ENCODE measurements around the gene MTERF4.
"Not testable (repeated sequence)": the region's sequence is repeated elsewhere in the genome, so short reads cannot be mapped to it uniquely, and the experiment has no call there.

Gene MTERF4

DNA sequence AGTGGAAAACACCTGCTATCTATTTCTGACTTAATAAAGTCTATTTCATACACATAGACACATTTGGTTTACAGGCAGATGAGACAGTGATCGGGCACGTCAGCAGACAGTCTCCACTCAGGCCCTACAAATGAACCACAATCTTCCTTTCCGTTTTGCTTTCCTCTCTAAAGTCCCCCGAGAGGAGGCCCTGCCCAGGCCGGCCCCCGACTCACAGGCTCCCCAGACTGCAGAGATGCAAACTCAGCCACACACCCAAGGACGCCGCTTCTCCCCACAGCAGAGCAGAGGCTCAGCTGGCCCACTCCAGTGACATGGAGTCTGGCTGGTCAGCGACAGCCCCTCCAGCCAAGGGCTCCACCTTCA lies 9.3 kb upstream of the MTERF4 start:
- DNase-seq (ENCODE audit: low read depth in 2 of 2): no peak

DNA sequence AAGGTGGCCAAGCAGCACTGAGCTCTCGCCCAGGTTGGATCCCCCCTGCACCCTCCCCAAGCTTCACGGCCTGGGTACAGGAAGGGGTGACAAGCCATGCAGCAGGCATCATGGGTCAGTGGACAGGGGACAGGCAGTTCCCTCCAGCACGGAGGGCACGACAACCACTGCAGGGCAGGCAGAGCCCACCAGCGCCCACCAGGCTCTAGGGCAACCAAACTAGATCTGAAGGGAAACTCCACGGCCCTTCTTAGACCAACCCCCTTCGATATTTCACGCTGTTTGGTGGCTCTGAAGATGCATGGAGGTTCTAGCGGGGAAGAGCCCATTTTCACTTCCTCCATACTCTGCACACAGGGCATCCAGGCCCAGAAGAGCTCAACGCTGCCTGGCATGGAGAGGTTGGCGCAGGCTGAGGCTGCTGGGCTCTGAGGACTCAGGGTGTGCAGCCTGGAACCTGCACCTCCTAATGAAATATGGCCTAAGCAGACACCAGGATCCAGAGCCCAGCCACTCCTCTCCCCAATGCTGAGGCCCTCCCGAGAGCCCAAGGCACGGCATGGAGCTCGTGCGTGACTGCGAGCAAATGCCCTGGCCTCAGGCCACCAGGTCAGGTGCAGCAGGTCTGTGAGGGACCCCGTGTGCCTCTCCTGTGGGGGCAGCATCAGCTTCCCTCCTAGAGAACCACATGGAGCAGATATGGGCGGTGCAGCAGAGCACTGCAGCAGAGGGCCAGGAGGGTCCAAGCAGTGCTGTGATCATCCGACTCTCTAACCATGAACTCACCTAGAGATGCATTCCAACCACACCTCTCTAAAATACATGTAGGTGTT lies 8.7 kb upstream of the MTERF4 start:
- no peak for DNase-seq (ENCODE audit: low read depth in 2 of 2)

DNA sequence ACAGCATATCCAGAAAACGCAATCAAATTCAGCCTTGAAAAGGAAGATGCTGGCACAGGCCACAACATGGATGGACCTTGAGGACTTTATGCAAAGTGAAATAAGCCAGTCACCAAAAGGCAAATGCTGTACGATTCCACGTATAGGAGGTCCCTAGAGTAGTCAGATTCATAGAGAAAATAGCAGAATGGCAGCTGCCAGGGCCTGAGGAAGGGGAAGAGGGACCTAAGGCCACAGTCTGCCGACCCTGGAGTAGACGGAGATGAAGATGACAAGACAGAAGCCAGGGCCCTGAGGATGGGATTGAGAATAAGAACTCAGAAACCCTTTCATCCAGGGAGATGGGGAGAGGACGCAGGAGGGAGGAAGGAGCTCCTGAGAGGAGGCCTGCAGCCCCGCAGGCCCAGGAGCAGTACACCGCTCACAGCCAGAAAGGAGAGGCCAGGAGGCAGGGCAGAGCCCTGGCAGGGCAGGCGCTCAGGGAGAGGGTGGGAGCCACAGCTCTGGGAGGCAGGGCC lies 8.1 kb upstream of the MTERF4 start:
- no peak for DNase-seq (ENCODE audit: low read depth in 2 of 2)

DNA sequence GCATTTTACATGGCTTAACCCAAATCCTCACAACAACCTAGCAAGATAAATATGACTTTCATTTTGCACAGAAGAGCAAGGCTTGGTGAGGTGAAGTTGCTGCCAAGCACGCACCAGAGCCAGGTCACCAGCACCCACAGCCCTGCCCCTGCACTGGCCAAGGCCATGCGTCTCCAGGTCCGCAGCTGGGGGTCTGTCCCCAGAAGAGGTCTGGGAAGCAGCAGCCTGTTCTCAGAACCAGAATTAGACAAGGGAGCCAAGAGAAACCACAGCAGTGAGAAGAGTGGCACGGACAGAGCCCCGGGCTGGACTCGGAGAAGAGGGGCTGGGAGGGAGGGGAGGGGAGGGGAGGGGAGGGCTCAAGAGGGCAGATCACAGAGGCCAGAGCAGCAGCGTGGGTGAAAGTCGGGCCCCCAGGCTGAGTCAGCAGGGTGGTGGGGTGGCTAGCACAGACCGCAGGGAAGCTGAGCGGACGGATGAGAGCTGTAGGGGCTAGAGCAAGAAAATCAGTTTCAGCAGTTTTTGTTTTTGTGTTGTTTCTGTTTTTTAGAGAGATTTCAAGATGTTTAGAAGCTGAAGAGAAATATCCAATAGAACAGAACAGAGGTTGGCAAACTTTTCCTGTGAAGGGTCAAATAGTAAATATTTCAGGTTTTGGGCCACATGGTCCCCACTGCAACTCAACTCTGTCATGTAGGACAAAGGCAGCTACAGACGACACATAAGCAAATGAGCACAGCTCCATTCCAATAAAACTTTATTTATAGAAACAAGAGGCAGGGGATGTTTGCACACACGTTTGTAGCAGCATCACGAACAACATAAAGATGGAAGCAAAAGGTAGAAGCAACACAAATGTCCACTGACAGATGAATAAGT lies 7.4 kb upstream of the MTERF4 start:
- DNase-seq (ENCODE audit: low read depth in 2 of 2): peak in 1 of 2 donors; percentile 53

DNA sequence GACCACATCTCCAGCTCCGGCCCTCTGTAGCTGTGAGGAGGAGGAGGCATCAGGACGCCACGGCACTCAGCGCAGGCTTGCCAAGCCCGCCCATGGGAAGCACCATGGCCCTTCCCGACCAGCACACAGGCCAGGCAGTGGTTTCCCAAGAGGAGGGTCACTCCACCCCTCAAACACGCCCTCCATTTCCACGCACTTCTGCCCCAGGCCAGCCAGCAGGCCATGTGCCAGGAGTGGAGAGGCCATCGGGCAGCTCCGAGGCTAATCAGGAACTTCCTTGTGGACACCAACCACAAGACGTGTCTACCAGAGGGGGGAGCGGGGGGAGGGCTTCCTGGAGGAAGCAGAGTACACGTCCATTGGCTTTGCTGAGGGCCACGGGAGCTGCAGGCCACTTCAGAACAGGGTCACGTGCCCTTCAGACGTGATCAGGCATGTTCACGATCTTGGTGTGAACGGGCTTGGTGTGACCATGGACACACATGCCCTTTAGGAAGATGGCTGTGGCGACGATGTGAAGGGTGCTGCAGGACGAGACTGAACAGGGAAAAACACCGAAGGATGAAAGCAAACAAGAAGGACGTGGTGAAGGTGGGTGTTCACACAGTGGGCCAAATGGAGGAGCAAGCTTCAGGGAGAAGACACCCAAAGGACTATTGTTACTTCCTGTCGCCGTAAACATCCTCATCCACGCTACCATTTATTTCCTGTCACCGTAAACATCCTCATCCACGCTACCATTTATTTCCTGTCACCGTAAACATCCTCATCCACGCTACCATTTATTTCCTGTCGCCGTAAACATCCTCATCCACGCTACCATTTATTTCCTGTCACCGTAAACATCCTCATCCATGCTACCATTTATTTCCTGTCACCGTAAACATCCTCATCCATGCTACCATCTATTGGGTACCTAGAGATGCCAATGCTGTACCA lies 6.5 kb upstream of the MTERF4 start:
- DNase-seq (ENCODE audit: low read depth in 2 of 2): no peak

DNA sequence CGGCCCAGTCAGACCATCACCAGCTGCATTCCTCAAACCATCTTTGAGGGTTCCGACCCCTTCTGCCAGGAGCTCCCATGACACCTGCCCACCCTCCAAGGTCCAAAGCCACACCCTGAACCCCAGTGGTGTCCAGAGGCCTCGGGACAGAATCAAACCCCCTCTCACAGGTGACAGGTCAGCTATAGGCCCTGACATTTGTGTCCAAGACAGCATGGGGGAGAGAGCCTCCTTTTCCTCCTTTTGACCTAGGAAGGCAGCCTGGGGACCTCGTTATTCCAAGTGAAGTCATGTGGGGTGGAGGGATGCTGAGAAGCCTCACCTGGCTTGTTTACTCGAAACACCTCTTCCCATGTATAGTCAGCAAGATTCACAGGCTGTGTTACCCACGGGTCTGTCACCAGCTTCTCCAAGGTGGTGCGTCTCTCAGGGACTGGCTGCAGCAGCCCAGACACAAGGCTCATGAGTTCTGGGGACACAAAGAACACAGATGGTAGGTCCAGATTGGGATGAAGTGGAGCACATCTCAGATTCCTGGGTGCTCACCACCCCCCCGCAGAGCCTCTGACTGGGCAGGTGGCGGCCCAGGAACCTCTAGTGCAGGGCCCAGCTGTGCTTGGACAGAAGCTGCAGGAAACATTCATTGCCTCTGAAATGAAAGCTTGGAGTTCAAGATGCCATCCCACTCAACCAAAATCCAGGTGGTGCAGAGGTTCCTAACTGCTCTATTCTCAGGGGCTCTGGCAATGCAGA lies 5.1 kb upstream of the MTERF4 start:
- DNase-seq (ENCODE audit: low read depth in 2 of 2): no peak

DNA sequence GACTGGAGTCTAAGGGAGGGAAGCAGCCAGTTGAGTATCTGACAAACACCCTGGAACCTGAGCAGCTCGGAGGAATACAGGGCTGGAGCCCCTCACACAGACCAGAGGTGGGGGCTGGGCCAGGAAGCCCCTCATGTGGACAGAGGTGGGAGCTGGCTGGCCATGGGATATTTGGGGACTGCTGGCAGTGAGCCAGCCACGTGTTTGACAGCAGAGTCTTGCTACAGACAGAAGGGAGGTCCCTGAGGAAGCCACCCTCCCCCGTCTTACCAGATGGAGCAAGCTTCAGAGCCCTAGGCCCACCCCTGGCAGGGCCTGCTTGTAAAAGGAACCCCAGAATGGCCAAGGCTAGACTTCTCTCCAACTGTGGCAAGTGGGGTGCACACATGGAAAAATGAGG lies 3.6 kb upstream of the MTERF4 start:
- no peak for DNase-seq (ENCODE audit: low read depth in 2 of 2)

DNA sequence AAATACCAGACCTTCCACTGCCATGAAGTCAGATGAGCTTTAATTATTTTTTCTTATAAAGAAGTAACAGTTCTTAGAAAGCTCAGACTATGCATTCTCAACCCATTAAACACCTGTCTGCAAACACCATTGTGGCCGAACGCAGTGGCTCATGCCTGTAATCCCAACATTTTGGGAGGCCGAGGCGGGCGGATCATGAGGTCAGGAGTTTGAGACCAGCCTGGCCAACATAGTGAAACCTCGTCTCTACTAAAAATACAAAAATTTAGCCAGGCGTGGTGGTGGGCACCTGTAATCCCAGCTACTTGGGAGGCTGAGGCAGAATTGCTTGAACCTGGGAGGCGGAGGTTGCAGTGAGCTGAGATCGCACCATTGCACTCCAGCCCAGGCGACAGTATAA lies 2.5 kb upstream of the MTERF4 start:
- not testable (repeated sequence) for DNase-seq (ENCODE audit: low read depth in 2 of 2)

DNA sequence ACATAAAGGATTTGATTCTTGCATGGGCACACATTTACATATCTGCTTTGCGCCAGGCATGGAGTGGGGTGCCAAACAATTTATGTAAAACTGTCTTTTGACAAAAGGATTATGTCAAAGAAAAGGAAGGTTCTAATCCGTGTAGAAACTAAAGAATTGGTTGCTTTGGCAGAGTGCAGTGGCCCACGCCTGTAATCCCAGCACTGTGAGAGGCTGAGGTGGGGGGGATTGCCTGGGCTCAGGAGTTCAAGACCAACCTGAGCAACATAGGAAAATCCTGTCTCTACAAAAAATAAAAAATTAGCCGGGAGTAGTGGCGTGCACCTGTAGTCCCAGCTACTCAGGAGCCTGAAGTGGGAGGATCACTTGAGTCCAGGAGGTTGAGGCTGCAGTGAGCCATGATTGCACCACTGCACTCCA lies 1.1 kb upstream of the MTERF4 start:
- DNase-seq (ENCODE audit: low read depth in 2 of 2): no peak

DNA sequence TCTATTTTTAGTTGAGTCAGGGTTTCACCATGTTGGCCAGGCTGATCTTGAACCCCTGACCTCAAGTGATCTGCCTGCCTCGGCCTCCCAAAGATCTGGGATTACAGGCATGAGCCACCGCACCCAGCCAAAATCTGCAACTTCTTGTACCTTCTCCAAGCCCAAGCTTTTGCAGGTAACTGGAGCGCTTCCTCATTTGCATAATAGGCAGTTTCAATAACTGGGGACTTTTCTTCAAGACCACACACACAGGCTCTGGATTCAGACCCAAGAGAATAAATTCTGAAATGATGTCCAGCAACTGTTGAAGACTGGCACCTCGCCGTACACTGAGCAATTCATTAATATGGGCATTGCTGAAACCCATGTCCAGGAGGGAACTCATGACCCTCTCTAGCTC lies 2.8 kb downstream of the MTERF4 start:
- DNase-seq (ENCODE audit: low read depth in 2 of 2): no peak

DNA sequence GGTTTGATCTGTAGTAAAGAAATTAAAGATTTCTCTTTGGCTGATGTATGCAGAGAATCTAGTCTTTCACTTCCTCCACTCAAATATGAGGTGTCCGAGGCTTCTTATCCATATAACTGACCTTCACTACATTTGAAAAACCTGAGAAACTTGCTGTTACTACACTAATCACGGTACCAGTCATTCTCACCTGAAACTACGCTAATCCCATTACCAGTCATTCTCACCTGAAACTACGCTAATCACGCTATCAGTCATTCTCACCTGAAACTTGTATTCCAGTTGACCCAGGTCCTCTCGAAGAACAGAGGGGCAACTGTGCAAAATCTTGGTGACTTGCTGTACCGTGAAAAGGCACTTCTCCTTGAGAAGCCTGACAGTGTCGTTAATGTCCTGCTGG lies 5.1 kb downstream of the MTERF4 start:
- no peak for DNase-seq (ENCODE audit: low read depth in 2 of 2)

DNA sequence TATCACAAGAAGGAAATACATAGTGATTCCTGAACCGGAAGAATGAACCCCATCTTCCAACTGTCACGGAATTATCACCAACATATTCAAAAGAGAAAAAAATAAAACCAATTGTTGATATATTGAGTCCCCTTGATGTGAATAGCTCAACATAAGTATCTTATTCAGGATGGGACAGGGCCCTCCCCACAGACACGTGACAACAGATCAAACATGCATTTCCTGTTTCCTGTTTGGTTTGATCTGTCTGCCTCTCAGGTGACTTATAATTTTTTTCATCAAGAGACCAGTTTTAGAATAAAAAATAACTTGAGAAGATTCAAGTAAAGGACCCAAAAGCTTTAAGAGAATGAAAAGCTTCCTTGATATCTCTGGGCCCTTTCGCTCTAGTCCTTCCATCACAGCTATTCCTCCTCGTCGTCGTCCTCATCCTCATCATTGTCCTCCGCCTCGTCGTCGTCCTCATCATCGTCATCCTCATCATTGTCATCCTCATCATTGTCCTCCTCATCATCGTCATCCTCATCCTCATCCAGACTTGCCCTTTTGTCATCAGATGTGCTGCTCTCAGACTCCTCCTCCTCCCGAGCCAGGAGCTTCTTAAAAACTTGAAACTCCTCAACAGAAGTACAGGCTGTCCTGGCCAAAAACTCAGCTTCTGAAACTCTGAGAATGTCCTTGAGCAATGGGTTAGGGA lies 6.3 kb downstream of the MTERF4 start:
- no peak for DNase-seq (ENCODE audit: low read depth in 2 of 2)

DNA sequence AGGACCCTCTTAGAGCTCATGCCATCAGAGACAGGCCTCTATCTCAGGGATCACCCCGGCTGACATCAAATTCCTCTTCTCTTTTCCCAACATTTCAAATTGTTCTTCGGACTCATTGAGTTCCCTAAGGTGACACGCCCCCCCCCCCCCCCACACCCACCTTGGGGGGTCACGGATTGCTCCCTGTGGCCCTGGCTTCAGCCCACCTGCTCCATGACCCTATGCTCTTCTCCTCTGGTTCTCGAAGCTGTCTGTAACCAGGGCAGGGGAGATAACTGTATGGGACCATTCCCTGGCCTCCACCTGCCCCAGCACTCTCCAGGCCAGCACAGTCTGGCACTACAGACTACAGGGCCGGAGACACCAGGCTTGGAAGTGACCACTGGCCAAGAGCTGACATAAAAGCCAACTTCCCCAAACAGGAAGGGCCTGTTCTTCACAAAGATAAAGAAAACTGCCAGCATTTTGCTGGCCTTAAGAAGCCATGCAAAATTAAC lies 7.1 kb downstream of the MTERF4 start:
- DNase-seq (ENCODE audit: low read depth in 2 of 2): no peak

DNA sequence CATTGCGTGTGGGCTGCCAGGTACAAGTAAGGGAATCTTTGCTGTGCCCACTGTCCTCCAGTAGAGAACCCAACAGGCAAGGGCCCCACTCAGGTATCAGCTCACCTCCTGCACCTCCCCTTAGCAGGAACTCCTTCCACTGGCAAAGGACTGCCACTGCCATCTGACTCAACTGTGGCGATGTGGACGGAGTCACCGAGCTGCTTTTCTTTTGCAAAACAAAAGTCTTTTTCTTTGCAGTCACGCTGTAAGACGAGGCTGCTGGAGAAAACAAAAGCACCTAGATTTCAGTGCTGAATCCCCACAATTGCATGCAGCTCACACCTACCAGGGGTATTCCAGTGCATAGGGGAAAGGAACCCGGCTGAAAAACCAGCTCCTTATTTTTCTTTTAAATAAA lies 7.9 kb downstream of the MTERF4 start:
- no peak for DNase-seq (ENCODE audit: low read depth in 2 of 2)

DNA sequence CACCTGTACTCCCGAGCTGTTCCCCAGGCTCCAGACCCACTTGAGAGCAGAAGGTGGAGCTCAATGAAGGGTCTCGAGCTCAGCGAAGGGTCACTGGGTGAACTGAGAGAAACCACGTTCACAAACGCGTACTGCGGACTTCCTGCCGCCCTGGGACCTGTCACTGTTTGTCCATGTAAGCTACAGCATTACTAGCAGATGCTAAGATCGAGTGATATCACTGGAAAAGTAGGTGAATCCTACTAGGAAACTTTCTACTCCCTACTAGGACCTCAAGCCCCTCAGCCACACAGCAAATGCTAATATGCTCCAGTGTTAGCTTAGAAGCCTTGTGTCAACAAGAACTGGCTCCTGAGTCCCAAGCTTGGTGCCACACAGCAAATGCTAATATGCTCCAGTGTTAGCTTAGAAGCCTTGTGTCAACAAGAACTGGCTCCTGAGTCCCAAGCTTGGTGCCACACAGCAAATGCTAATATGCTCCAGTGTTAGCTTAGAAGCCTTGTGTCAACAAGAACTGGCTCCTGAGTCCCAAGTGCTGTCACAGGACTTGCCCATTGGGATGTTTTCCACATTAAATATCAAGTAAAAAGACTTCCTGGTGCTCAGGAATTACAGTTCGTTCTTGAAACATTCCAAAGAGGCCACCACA lies 8.8 kb downstream of the MTERF4 start:
- DNase-seq (ENCODE audit: low read depth in 2 of 2): not testable (repeated sequence)

DNA sequence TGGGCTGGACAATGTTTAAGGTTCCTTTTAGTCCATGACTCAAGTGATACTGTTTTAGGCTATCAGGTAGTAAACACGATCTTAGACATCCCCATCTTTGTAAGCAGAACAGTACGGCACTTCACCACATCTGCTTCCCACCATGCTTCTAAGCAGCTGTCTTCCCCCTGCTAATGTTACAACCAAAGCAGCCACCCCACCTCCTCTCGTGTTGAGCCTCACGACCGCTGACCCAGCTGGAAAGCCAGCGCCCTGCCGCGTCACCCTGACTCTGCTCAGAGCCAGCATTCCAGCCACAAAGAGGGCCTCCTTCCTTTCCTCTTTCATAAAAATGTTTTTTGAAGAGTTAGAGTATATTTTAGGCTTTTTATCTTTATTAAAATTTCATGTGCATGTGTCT lies 9.4 kb downstream of the MTERF4 start:
- no peak for DNase-seq (ENCODE audit: low read depth in 2 of 2)

DNA sequence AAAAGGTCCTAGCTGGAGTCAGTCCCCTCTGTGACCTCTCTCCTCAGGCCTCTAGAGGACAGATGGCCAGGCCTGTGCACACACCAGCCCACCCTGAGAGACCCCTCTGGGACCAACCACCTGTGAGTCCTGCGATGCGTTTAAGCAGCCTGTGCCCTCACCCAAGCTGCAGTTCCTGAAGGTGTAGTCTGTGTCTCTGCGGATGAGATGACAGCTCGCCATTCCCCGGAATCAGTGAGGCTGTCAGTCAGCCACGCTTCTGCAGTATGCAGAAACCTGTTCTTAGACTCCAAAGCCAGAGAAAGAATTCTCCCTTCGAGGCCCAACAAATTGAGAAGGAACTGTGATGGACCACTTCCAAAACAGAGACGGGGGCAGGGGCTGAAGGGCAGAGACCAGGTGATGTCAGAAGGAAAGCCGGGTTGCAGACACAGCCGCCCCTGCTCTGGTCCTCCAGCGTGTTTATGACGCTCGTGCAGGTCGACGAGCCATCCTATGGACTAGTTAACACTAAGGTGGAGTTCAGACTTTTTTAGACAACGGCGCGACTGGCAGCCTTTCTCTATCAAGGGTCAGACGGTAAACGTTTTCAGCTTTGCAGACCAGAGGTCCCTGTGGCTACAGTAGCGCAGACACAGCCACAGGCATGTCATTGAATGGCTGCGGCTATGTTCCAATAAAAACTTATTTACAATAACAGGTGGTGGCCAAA lies 10.2 kb downstream of the MTERF4 start:
- no peak for DNase-seq (ENCODE audit: low read depth in 2 of 2)

DNA sequence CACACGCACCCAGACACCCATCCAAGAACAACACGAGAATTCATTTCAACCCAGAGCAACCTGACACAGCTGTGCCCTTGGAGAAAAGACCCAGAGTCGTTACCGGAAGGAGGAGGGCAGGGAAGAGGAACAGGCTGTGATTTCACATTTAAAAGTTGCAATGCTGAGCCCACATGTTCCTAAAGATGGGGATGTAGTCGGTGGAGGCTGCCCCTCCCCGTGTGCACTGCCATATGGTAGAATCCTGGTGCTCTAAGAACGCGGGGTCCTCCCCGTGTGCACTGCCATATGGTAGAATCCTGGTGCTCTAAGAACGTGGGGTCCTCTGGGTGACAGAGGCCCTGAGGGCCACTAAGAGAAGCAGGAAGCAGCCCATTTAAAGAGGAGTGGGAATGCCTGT lies 10.9 kb downstream of the MTERF4 start:
- no peak for DNase-seq (ENCODE audit: low read depth in 2 of 2)
